Uterus (tissue), 4 donors: ENCODE results near the gene RALGPS1. TPM values are rescaled to one million over a fixed set of nuclear protein-coding genes. Genes with fewer than 3 reads are reported as not detected.

Experiments used
- DNase-seq, 2 donors: peaks; one replicate each; pipeline ENCODE4 v3.0.0-alpha.2; 2019 to 2020
- H3K27ac ChIP-seq, 2 donors: fragments of 200-600 bp; sonication (generic); 1 replicate in 1 of 2; 2 replicates in 1 of 2; pipeline ENCODE4 v1.5.1; 2016 to 2018
- H3K27me3 ChIP-seq, 2 donors: fragments of 200-600 bp; sonication (generic); one replicate each; pipeline ENCODE4 v1.5.1; 2018 to 2019; ENCODE audit warnings: control low read depth in 1 of 2
- H3K36me3 ChIP-seq, 2 donors: fragments of 200-600 bp; sonication (generic); one replicate each; pipeline ENCODE4 v1.5.1; 2019; ENCODE audit warnings: control low read depth in 1 of 2
- H3K4me1 ChIP-seq, 2 donors: fragments of 200-600 bp; sonication (generic); one replicate each; pipeline ENCODE4 v1.5.1; 2018 to 2019; ENCODE audit warnings: control low read depth in 1 of 2
- H3K4me3 ChIP-seq, 2 donors: fragments of 200-600 bp; sonication (generic); 1 replicate in 1 of 2; 2 replicates in 1 of 2; pipeline ENCODE4 v1.5.1; 2018 to 2019; ENCODE audit warnings: mild to moderate bottlenecking in 1 of 2
- H3K9me3 ChIP-seq, 2 donors: fragments of 200-600 bp; sonication (generic); one replicate each; pipeline ENCODE4 v1.5.1; 2019; ENCODE audit warnings: control low read depth in 1 of 2
- CTCF ChIP-seq, 4 experiments: fragments of 200-600 bp in 2 of 4; fragments of 450-650 bp in 2 of 4; sonication (generic) in 2 of 4; IDR thresholded peaks; one replicate each; pipeline ENCODE4 v1.5.1; 2016 to 2019; ENCODE audit warnings: antibody characterized with exemption in 4 of 4, mild to moderate bottlenecking in 2 of 4, moderate library complexity in 1 of 4
- POLR2A ChIP-seq, 2 donors: fragments of 450-650 bp; IDR thresholded peaks; one replicate each; pipeline ENCODE4 v1.6.1; 2016; ENCODE audit warnings: antibody characterized with exemption in 2 of 2, mild to moderate bottlenecking in 1 of 2, moderate library complexity in 1 of 2
- intact Hi-C: fragments of 100-400 bp; cut with DNase I; formaldehyde crosslinking; loops from one replicate; pipeline ENCODE4 v1.15.1; 2023; ENCODE audit warnings: low total_unique reads
- total RNA-seq, 4 donors: library from RNA; depleted of rRNA in 3 of 4; stranded (reverse); fragments of >200 nt in 3 of 4; gene quantifications; one replicate each; pipeline versions ENCODE4 v1.1.0 to v1.2.4, GENCODE V29; 2014 to 2023
- donor health status: DM: yes; HTN: yes; CAD: no.

The RALGPS1 gene
- total RNA-seq, 4 donors from 2014 or later = 8.5 to 16.7 (median 14.5) TPM

- peaks cover 0 to 4% of the 10 kb centered on the region in 2 donors for H3K4me1 ChIP-seq
- no peak overlapping the region for H3K4me3 ChIP-seq
- H3K36me3 ChIP-seq = no peaks in the 10 kb centered on the region
- no peaks in the 10 kb centered on the region for H3K27me3 ChIP-seq
- TF ChIP-seq POLR2A (IDR thresholded peaks at IDR 0.05) = no peak
- no peak for TF ChIP-seq CTCF (IDR thresholded peaks at IDR 0.05)
- peak; percentile 12 to 14 for DNase-seq
- no peaks in the 10 kb centered on the region for H3K9me3 ChIP-seq
- intact Hi-C loops = no loop called here
- H3K27ac ChIP-seq = peak overlapping the region in 1 of 2 donors; percentile 17
These were observed 265.3 kb downstream of the RALGPS1 start for GRCh38 chr9:127179633-127180441.

GRCh38 chr9:127180457-127181314 is 266.1 kb downstream of the RALGPS1 start:
- H3K9me3 ChIP-seq = no peaks in the 10 kb centered on the region
- H3K27me3 ChIP-seq = no peaks in the 10 kb centered on the region
- DNase-seq = peak; percentile 13 to 14
- no peaks in the 10 kb centered on the region for H3K36me3 ChIP-seq
- peaks cover 4 to 11% of the 10 kb centered on the region in 2 donors for H3K4me1 ChIP-seq
- intact Hi-C loops = no loop called here
- TF ChIP-seq CTCF (IDR thresholded peaks at IDR 0.05) (no peak), POLR2A (IDR thresholded peaks at IDR 0.05) (no peak)
- H3K4me3 ChIP-seq = no peak overlapping the region
- no peak overlapping the region for H3K27ac ChIP-seq

- TF ChIP-seq POLR2A (IDR thresholded peaks at IDR 0.05) (no peak), CTCF (IDR thresholded peaks at IDR 0.05) (no peak)
- Histone ChIP-seq H3K27ac (no peak overlapping the region), H3K27me3 (no peaks in the 10 kb centered on the region), H3K4me3 (no peak overlapping the region), H3K9me3 (no peaks in the 10 kb centered on the region), H3K36me3 (no peaks in the 10 kb centered on the region), H3K4me1 (peaks cover 9 to 11% of the 10 kb centered on the region in 2 donors)
- peak; percentile 10 to 11 for DNase-seq
- intact Hi-C loops = no loop called here
These were observed 266.7 kb downstream of the RALGPS1 start for GRCh38 chr9:127181315-127181580.

- H3K36me3 ChIP-seq = no peaks in the 10 kb centered on the region
- peaks cover 9 to 11% of the 10 kb centered on the region in 2 donors for H3K4me1 ChIP-seq
- H3K27me3 ChIP-seq = no peaks in the 10 kb centered on the region
- no peak overlapping the region for H3K4me3 ChIP-seq
- DNase-seq = peak; percentile 9 to 14
- intact Hi-C loops = no loop called here
- no peaks in the 10 kb centered on the region for H3K9me3 ChIP-seq
- no peak overlapping the region for H3K27ac ChIP-seq
- no peak for TF ChIP-seq CTCF (IDR thresholded peaks at IDR 0.05)
- no peak for TF ChIP-seq POLR2A (IDR thresholded peaks at IDR 0.05)
These were observed 267.1 kb downstream of the RALGPS1 start for GRCh38 chr9:127181595-127182190.
